Measurements from ENCODE around the gene ARHGAP5. TPM values are rescaled to one million over a fixed set of nuclear protein-coding genes. Genes with fewer than 3 reads are reported as not detected.
A peak's percentile ranks its signal among the peaks of the same experiment; 100 is the strongest.

ARHGAP5 gene
- total and polyA plus RNA-seq, 4 donors = 20.7 to 120 (median 68.5) TPM

DNA sequence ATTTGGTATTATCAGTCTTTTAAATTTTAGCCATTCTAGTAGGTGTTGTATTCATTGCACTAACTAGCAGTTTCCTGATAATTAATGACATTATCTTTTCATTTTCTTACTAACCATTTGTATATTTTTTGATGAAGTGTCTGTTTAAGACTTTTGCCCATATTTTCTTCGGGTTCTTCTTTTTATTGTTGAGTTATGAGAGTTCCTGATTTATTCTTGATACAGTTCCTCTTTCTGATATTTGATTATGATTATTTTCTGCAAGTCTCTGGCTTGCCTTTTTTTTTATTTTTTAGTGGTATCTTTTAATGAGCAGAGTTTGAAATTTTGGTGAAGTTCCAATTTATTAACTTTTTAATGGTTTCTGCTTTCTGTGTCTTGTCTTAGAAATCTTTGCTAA, 118.5 kb downstream of the ARHGAP5 start:
- intact Hi-C loops (cut with DNase I) = no loop called here
- no peak overlapping the region for H3K27ac ChIP-seq (ENCODE audit: low read depth in 1 of 2, low read length in 2 of 2)
- no peak for DNase-seq
- no peaks in the 10 kb centered on the region for H3K4me1 ChIP-seq (ENCODE audit: control insufficient read depth in 1 of 2, insufficient read depth in 2 of 2, low read length in 2 of 2)
- ATAC-seq (ENCODE audit: low FRiP score) = no peak
- 68 to 86% methylated on average over 1 of the region's 1 CpG for WGBS, 2 donors
- no peaks in the 10 kb centered on the region for H3K36me3 ChIP-seq (ENCODE audit: control insufficient read depth in 1 of 2, insufficient read depth in 2 of 2, low read length in 1 of 2)
- no peak overlapping the region for H3K4me3 ChIP-seq (ENCODE audit: low read length in 2 of 2)
- no peaks in the 10 kb centered on the region for H3K9me3 ChIP-seq (ENCODE audit: control insufficient read depth, low read length)
- no peaks in the 10 kb centered on the region for H3K27me3 ChIP-seq (ENCODE audit: control insufficient read depth in 1 of 2, insufficient read depth in 2 of 2, low read length in 1 of 2)

DNA sequence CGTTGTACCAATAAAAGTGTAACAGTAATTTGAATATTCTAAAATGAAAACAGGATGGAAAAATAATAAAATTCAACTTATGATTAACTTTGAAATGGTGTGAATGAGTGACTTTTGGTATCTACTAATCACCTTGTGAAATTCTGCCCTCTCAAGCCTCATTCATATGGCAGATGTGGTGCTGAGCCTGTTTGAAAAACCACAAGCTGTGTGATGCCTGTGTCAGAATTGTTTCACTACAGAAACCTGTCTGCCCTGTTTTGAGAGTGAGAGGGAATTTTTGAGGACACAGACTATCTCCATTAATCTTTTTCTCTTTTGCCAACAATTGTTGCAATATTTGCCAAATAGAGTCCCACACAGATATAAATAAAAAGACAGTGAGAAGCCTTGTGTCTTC, 120.8 kb downstream of the ARHGAP5 start:
- H3K4me3 ChIP-seq (ENCODE audit: low read length in 2 of 2) = no peak overlapping the region
- H3K27ac ChIP-seq (ENCODE audit: low read depth in 1 of 2, low read length in 2 of 2) = no peak overlapping the region
- 52 to 70% methylated on average over 1 of the region's 1 CpG for WGBS, 2 donors
- no peaks in the 10 kb centered on the region for H3K4me1 ChIP-seq (ENCODE audit: control insufficient read depth in 1 of 2, insufficient read depth in 2 of 2, low read length in 2 of 2)
- DNase-seq (no peak), ATAC-seq (ENCODE audit: low FRiP score) (no peak)
- H3K9me3 ChIP-seq (ENCODE audit: control insufficient read depth, low read length) = no peaks in the 10 kb centered on the region
- no peaks in the 10 kb centered on the region for H3K27me3 ChIP-seq (ENCODE audit: control insufficient read depth in 1 of 2, insufficient read depth in 2 of 2, low read length in 1 of 2)
- no peaks in the 10 kb centered on the region for H3K36me3 ChIP-seq (ENCODE audit: control insufficient read depth in 1 of 2, insufficient read depth in 2 of 2, low read length in 1 of 2)
- intact Hi-C loops (cut with DNase I) = no loop called here

DNA sequence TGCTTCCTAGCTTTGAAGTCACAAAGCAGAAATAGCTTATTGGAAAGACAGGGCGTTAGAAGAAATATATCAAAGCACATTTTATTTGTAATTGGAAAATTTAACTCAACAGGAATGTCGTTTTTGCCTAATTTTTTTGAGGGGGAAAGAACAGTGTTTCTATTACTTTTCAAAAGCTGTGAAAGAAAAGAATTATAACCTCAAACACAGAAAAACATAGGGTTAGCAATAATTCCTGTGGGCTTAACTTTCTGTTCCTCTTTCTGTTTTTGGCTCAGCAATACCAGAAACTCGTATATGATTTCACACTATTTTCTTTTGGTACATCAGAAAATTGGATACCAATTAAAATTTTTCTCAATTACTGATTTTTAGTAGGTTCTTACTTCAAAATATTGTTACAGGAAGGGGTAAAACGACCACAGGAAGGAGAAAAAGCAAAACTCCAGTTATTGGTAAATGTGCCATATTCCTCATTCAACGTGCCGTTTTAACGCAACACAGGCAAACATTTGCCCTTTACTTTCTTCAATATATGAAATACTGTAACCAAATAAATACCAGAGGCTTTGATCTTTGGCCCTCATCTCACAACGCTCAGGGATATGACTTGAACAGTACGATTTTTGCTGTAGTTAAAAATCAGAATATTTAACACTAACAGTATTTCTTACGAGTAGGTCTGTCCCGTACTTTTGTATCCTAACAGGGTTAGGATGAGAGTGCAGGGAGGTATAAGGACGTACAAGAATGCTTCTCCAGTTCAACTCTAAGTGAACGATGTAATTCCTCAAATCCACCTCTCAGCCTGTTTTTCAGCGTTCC, 123.5 kb downstream of the ARHGAP5 start:
- Histone ChIP-seq H3K27ac (ENCODE audit: low read depth in 1 of 2, low read length in 2 of 2) (no peak overlapping the region), H3K27me3 (ENCODE audit: control insufficient read depth in 1 of 2, insufficient read depth in 2 of 2, low read length in 1 of 2) (no peaks in the 10 kb centered on the region), H3K4me3 (ENCODE audit: low read length in 2 of 2) (peak overlapping the region; percentile 36 to 88), H3K36me3 (ENCODE audit: control insufficient read depth in 1 of 2, insufficient read depth in 2 of 2, low read length in 1 of 2) (no peaks in the 10 kb centered on the region), H3K4me1 (ENCODE audit: control insufficient read depth in 1 of 2, insufficient read depth in 2 of 2, low read length in 2 of 2) (no peaks in the 10 kb centered on the region), H3K9me3 (ENCODE audit: control insufficient read depth, low read length) (no peaks in the 10 kb centered on the region)
- WGBS, 2 donors = 5 to 7% methylated on average over 14 of the region's 14 CpGs
- intact Hi-C loops (cut with DNase I) = loop anchor here in 1 of 2 donors (5.0 kb wide), 2 partner anchors 52 to 123 kb away; partner anchors contain the start of gene ARHGAP5
- DNase-seq (no peak), ATAC-seq (ENCODE audit: low FRiP score) (no peak)

DNA sequence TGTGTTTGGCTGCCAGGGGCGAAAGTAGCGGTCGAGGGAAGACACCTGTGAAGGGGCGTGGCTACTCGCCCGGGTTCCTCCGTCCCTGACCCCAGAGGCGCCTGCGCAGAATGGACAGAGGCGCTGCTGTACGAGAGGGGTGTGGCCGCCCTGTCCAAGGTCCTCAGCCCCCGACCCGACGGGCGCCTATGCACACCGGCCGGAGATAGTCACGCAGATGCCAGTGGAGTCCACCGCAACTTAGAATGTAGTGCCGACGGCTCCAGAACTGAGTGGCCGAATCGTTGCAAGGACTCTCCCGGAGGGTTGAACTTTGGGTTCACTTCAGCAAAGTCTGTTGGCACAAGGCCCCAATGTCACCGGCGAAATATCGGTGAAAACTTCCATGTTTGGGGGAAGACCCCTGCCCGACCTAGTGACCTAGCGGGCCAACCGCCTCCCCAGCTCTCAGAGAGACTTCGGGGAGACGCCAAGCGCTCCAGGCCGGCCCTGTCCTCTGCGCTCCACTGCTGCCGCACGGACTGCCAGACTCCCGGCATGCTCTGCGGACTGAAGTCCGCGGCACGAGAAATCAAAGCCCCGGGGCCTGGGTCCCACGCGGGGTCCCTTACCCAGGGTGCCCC, 124.2 kb downstream of the ARHGAP5 start:
- no peaks in the 10 kb centered on the region for H3K36me3 ChIP-seq (ENCODE audit: control insufficient read depth in 1 of 2, insufficient read depth in 2 of 2, low read length in 1 of 2)
- H3K27ac ChIP-seq (ENCODE audit: low read depth in 1 of 2, low read length in 2 of 2) = peak overlapping the region in 1 of 2 donors; percentile 46
- WGBS, 2 donors = 0% methylated on average over 46 of the region's 46 CpGs
- no peaks in the 10 kb centered on the region for H3K9me3 ChIP-seq (ENCODE audit: control insufficient read depth, low read length)
- H3K4me1 ChIP-seq (ENCODE audit: control insufficient read depth in 1 of 2, insufficient read depth in 2 of 2, low read length in 2 of 2) = peaks cover 0 to under 1% of the 10 kb centered on the region in 2 donors
- DNase-seq (peak; percentile 88 to 89), ATAC-seq (ENCODE audit: low FRiP score) (peak; percentile 87)
- H3K27me3 ChIP-seq (ENCODE audit: control insufficient read depth in 1 of 2, insufficient read depth in 2 of 2, low read length in 1 of 2) = no peaks in the 10 kb centered on the region
- intact Hi-C loops (cut with DNase I) = loop anchor here in 1 of 2 donors (5.0 kb wide), 2 partner anchors 51 to 124 kb away; partner anchors contain the start of gene ARHGAP5
- H3K4me3 ChIP-seq (ENCODE audit: low read length in 2 of 2) = peak overlapping the region; percentile 36 to 88

- peaks cover 0 to 2% of the 10 kb centered on the region in 2 donors for H3K4me1 ChIP-seq (ENCODE audit: control insufficient read depth in 1 of 2, insufficient read depth in 2 of 2, low read length in 2 of 2)
- peak; percentile 50 to 71 for DNase-seq
- intact Hi-C loops (cut with DNase I) = loop anchor here (2.0 to 5.0 kb wide), 3 partner anchors 50 to 125 kb away; partner anchors contain the start of gene ARHGAP5 (in 2 of the 2)
- no peaks in the 10 kb centered on the region for H3K36me3 ChIP-seq (ENCODE audit: control insufficient read depth in 1 of 2, insufficient read depth in 2 of 2, low read length in 1 of 2)
- peak; percentile 50 for ATAC-seq (ENCODE audit: low FRiP score)
- H3K9me3 ChIP-seq (ENCODE audit: control insufficient read depth, low read length) = no peaks in the 10 kb centered on the region
- H3K4me3 ChIP-seq (ENCODE audit: low read length in 2 of 2) = peak within 1 kb of the TSS; percentile 36 to 88
- peak within 1 kb of the TSS; percentile 19 to 61 for H3K27ac ChIP-seq (ENCODE audit: low read depth in 1 of 2, low read length in 2 of 2)
- 0 to 1% methylated on average over 40 of the region's 40 CpGs for WGBS, 2 donors
- no peaks in the 10 kb centered on the region for H3K27me3 ChIP-seq (ENCODE audit: control insufficient read depth in 1 of 2, insufficient read depth in 2 of 2, low read length in 1 of 2)
Measured at GRCh38 chr14:32201816-32202490, 124.8 kb downstream of the ARHGAP5 start, which contains the start of gene RNU6-7. RNU6-7 (plus strand) TSS chr14:32202045.

DNA sequence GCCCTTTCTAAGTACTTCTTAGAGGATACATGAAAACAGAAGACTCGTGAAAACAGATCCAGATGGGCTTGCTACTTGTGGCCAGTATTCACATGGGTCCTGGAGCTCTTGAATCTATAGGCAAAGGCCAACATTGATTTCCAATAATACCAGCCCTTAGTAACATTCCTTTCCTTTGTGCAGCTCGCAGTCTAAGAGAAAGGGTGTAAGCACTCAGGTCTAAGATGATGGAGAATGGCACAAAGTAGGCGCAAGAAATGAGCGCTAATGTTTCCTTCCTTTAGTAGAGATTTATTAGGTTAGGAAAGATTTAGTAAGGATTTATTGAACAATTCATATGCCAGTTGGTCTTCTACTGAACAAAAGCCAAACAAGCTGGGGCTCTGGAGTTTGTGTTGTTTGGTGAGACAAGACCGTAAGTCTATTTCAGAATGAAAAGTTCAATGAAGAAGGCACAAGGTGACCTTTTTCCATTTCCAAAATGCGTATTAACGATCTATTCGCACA, 125.4 kb downstream of the ARHGAP5 start:
- Histone ChIP-seq H3K27ac (ENCODE audit: low read depth in 1 of 2, low read length in 2 of 2) (peak overlapping the region; percentile 19 to 61), H3K36me3 (ENCODE audit: control insufficient read depth in 1 of 2, insufficient read depth in 2 of 2, low read length in 1 of 2) (no peaks in the 10 kb centered on the region), H3K9me3 (ENCODE audit: control insufficient read depth, low read length) (no peaks in the 10 kb centered on the region), H3K4me3 (ENCODE audit: low read length in 2 of 2) (peak overlapping the region; percentile 36 to 88), H3K4me1 (ENCODE audit: control insufficient read depth in 1 of 2, insufficient read depth in 2 of 2, low read length in 2 of 2) (peaks cover 0 to 2% of the 10 kb centered on the region in 2 donors), H3K27me3 (ENCODE audit: control insufficient read depth in 1 of 2, insufficient read depth in 2 of 2, low read length in 1 of 2) (no peaks in the 10 kb centered on the region)
- intact Hi-C loops (cut with DNase I) = loop anchor here (2.0 to 5.0 kb wide), 3 partner anchors 50 to 126 kb away; partner anchors contain the start of gene ARHGAP5 (in 2 of the 2)
- DNase-seq (no peak), ATAC-seq (ENCODE audit: low FRiP score) (no peak)
- WGBS, 2 donors = 1% methylated on average over 8 of the region's 8 CpGs

DNA sequence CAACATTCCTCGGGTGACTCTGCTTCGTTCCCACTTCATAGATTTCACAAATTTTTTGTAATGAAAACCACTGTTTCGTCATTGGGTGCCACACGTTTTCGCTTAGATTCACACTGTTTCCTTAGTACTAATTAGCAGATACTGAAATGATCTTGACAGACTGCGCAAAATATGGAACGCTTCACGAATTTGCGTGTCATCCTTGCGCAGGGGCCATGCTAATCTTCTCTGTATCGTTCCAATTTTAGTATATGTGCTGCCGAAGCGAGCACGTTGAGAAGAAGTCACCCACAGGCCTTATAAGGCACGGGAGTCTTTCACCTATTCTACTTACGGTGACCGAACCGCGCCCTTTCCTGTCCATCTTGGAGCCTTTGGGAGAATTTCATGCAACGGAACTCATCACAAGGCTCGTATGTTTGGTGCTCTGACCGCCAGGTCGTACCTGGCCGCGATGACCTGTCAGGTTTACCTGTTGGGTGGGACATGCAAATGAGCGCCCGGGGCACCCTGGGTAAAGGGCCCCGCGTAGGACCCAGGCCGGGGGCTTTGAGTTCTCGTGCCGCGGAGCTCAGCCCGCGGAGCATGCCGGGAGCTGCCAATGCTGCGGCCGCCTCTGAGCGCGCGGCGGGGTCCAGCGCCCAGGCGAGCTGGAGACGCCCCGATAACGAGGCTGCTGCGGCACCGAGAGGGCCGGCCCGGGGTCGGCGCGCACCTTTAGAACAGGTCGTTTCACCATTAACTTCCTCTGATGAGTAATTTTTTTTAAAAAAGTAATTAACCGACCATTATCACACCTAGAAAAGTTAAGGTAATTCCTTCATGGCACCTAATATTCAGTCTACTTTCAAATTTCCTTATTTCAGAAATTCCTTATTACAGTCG, 126.1 kb downstream of the ARHGAP5 start, which contains the start of gene RNU6-8:
RNU6-8 (minus strand) TSS at position 272 of the 885 bp plus-strand sequence.
- peaks cover 0 to 2% of the 10 kb centered on the region in 2 donors for H3K4me1 ChIP-seq (ENCODE audit: control insufficient read depth in 1 of 2, insufficient read depth in 2 of 2, low read length in 2 of 2)
- intact Hi-C loops (cut with DNase I) = loop anchor here (2.0 to 5.0 kb wide), 3 partner anchors 49 to 126 kb away; partner anchors contain the start of gene ARHGAP5 (in 2 of the 2)
- peak within 1 kb of the TSS; percentile 62 to 88 for H3K4me3 ChIP-seq (ENCODE audit: low read length in 2 of 2)
- peak; percentile 96 for ATAC-seq (ENCODE audit: low FRiP score)
- no peaks in the 10 kb centered on the region for H3K27me3 ChIP-seq (ENCODE audit: control insufficient read depth in 1 of 2, insufficient read depth in 2 of 2, low read length in 1 of 2)
- WGBS, 2 donors = 0% methylated on average over 57 of the region's 57 CpGs
- H3K36me3 ChIP-seq (ENCODE audit: control insufficient read depth in 1 of 2, insufficient read depth in 2 of 2, low read length in 1 of 2) = no peaks in the 10 kb centered on the region
- no peaks in the 10 kb centered on the region for H3K9me3 ChIP-seq (ENCODE audit: control insufficient read depth, low read length)
- H3K27ac ChIP-seq (ENCODE audit: low read depth in 1 of 2, low read length in 2 of 2) = peak within 1 kb of the TSS; percentile 19 to 61
- DNase-seq = peak; percentile 89 to 93

Measured in aorta (tissue), 5 donors.